Right lobe of liver (tissue), 4 donors: ENCODE results near the gene LY6G6D.

Experiments
- POLR2A ChIP-seq: fragments of 450-650 bp; IDR thresholded peaks from one replicate; pipeline ENCODE4 v1.6.1; 2017; ENCODE audit warnings: antibody characterized with exemption, mild to moderate bottlenecking
- TF ChIP-seq, protein P1 (sequence below), 4 donors: fragments of 200-600 bp in 3 of 4; fragments of 450-650 bp in 1 of 4; IDR thresholded peaks; one replicate each; pipeline versions ENCODE4 v1.5.1 to v1.8.0; 2016 to 2022; ENCODE audit warnings: antibody characterized with exemption in 4 of 4, mild to moderate bottlenecking in 2 of 4
- donor health status: DM: no; HTN: no; CAD: no.
- donor health status: DM: no; HTN: no; CAD: no.
- donor health status: DM: no; HTN: yes; CAD: no.

DNA sequence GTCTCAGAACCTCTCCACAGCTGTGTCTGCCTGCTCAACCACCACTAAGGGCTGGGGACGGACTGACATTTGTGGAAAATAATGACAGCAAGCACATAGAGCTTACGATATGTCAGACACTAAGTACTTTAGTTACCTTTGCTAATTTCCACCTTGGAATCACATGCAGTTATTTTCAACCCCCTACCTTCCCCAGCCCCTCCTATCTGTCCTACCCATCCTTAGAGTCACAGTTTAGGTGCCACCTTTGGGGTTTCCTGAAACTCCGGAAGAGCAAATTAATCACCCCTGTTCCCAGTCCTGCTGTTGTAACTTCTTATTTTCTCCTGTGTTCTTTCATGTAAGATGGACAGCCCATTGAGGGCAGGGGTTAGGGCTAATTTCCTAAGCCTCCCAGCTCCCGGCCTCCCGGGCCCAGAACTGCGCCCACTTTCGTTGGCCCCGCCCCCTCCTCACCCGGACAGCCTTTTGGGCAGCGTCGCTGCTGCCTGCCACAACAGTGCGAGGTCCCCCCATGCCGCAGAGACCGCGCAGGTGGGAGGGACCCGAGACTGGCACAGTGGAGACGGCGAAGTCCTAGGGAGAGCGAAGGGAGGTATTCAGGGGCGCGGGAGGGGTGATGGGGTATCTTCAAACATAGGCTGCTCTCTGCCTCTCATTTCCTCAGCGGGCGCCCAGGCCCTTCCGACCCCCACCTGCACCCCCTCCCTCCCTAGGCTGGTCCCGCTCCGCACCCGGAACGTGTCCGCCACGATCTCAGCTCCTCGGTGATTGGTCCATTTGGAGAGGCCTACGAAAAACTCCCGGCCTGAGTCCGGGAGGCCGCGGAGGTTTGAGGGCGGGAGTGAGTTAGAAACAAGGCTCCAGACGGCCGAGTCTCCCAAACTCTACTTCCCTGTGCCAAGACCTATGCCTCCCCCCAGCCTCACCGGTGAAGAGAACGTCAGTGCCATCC, 12.8 kb downstream of the LY6G6D start:
- TF ChIP-seq, protein P1, sequence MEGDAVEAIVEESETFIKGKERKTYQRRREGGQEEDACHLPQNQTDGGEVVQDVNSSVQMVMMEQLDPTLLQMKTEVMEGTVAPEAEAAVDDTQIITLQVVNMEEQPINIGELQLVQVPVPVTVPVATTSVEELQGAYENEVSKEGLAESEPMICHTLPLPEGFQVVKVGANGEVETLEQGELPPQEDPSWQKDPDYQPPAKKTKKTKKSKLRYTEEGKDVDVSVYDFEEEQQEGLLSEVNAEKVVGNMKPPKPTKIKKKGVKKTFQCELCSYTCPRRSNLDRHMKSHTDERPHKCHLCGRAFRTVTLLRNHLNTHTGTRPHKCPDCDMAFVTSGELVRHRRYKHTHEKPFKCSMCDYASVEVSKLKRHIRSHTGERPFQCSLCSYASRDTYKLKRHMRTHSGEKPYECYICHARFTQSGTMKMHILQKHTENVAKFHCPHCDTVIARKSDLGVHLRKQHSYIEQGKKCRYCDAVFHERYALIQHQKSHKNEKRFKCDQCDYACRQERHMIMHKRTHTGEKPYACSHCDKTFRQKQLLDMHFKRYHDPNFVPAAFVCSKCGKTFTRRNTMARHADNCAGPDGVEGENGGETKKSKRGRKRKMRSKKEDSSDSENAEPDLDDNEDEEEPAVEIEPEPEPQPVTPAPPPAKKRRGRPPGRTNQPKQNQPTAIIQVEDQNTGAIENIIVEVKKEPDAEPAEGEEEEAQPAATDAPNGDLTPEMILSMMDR (IDR thresholded peaks at IDR 0.05), result no peak
- TF ChIP-seq POLR2A, result peak; percentile 15
